HG03342 (cell line): ENCODE measurements around the gene BPHL.
"Not testable (repeated sequence)": the region's sequence is repeated elsewhere in the genome, so short reads cannot be mapped to it uniquely, and the experiment has no call there.

ENCODE experiments used
- ATAC-seq: cut with Tn5 transposase; IDR thresholded peaks from one replicate; pipeline ENCODE4 v1.9.1; 2021; ENCODE audit warnings: mild to moderate bottlenecking, moderate library complexity; ENCODE audit not compliant: unreplicated experiment

Gene BPHL

DNA sequence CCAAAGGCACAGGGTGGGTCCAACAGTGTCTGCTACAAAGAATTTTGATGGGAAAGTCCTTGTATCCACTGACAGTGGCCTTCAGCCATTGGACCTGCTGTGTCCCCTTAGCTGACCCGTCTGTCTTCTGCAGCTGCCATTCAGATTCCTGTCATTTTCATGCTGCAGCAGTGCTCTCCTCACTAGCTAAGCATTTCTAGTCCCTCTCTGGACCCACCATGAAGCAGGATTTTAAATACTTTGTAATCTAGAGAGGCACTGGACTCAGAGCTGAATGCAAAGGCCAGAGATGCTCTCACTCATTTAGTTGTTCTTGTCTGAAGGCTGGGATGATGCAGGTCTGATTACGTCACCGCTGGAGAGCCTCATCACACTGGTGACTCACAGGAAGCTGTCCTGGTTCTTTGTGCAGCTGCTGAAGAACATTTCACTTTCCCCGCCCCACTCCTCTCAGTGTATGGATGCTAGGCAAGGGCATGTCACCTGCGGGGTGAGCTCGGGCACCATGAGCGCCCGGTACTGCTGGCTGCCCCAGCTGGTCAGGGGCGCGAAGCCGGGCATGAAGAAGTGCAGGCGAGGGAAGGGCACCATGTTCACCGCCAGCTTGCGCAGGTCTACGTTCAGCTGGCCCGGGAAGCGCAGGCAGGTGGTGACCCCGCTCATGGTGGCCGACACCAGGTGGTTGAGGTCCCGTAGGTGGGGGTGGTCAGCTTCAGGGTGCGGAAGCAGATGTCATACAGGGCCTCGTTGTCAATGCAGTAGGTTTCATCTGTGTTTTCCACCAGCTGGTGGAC, 58.2 kb downstream of the BPHL start:
- no peak for ATAC-seq

DNA sequence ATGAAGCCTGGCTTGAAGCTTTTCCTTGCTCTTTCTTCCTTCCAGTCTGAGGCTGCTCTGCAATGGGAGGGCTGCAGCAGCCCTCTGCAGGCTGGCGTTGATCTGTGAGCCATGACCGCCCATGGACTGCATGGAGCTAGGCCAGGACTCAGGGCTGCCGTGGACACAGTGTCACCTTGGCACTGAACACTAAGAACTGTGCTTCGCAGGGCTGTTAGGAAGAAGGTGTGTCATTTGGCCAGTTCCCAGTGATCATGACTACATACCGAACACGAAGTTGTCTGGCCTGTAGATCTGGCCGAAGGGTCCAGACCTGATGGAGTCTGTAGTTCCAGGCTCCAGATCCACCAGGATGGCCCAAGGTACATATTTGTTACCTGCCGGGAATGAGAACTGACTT, 60.2 kb downstream of the BPHL start:
- ATAC-seq: not testable (repeated sequence)

DNA sequence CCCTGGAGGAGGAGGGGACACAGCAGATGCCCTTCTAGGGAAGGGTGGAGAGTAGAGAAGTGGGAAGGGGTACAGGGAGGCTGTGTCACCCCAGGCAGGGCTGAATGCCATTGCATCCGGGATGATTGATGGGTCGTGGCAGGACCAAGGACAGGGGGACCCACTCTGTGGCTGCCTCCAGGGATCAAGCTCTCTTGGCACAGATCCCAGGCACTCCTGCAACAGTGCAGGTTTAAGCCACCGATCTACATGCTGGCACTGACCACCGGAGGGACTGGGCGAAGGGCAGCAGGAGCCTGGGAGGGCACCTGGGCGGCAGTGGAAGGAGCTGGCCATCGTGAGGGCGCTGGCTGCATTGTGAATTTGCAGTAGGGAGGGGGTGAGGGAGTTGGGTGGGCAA, 61.4 kb downstream of the BPHL start:
- not testable (repeated sequence) for ATAC-seq

DNA sequence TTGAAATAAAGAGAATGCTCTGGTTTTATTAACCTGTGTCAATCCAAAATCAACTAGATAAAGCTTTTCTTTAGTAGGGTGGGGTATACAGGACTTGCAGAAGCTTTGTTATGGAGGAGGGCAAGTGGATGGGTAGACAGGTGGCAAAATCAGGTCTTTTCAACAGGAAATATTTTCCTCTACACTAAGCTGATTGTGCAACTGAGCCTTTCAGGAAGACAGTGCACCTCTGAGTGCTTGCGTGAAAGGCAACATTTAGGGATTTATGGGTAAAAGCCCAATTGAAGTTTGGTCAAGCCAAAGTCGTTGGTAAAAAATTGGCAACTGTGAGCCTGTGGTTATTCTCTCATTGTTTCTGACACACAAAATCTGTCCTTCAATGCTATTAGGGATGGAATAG, 62.6 kb downstream of the BPHL start:
- no peak for ATAC-seq

DNA sequence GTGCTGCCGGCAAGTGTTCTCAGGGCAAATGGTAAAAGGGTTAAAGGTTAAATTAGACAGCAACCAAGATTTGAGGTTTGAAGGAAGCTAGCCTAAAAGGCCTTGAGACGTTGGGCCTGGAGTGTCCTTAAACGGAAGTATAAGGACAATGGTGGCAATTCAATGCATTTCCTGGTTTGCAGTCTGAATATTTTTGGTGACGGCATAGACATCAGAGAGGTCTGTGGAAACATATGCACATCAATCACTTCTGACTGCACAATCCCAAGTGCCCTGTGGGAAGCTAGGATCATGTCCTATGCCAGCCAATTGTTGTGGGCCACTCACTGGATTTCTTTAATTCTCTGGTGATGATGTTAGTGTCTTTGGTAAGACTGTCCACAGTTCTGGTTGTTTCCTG, 64.6 kb downstream of the BPHL start:
- no peak for ATAC-seq

DNA sequence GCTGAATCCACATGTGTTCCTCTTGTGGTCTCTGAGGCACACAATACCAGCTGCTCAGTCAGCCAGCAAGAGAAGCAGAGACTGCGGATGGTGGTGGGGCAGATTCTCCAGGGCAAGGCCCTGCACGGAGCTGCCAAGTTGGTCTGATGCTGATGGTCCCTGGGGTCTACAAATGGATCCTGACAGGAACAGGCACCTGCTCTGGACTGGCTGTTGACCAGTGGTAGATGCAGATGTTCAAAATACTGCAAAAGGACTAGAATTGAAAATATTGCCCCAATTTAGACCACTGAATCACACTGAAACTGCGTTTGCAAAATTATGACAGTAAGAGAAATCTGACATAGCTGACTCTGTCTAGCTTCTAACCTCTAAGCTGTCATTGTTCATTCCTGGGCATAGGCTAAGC, 68.5 kb downstream of the BPHL start:
- no peak for ATAC-seq

DNA sequence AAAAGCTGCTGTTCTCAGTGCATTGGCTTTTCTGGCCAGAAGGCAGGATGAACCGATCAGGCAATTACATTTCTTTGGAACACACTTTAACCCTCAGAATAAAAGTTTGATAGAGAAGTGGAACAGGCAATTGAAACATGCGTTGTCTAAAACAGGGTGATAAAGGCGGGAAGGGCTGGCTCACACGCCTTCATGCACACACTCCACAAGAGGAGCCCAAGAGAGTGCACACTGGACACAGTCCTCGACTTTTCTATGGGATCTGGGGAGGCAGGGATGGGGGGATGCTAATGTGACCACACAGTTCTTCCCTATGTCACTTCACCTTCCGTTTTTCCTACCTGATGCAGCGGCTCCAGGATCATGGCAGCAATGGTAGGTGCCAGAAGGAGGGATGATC, 69.8 kb downstream of the BPHL start:
- no peak for ATAC-seq

DNA sequence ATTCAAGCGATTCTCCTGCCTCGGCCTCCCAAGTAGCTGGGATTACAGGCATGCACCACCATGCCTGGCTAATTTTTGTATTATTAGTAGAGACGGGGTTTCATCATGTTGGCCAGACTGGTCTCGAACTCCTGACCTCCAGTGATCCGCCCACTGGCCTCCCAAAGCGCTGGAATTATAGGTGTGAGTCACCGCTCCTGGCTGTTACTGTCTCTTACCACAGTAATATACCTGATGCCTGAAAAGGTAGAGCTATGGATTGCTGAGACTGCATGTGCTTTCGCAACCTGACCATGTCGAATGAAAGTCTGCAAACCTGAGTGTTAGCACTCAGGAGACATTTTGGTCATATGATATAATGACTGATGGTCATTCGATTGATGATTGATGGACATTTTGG, 70.7 kb downstream of the BPHL start:
- not testable (repeated sequence) for ATAC-seq

DNA sequence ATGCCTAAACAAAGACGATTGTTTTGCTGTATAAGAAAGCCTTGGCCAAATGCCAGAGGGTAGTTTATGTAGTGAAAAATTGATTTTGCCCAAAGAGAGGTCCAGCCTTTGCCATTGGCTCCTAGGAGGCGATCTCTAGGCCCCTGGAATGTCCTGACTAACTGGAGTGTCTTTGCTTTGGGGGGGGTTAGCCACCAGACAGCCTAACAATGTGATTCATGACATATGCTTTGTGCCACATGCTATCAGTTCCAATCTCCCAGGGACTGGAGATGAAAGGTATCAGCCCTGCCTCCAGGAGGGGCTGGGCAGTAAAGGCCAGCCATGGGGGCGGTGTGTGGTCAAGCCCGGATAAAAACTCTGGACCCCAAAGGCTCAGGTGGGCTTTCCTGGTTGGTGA, 71.5 kb downstream of the BPHL start:
- no peak for ATAC-seq

DNA sequence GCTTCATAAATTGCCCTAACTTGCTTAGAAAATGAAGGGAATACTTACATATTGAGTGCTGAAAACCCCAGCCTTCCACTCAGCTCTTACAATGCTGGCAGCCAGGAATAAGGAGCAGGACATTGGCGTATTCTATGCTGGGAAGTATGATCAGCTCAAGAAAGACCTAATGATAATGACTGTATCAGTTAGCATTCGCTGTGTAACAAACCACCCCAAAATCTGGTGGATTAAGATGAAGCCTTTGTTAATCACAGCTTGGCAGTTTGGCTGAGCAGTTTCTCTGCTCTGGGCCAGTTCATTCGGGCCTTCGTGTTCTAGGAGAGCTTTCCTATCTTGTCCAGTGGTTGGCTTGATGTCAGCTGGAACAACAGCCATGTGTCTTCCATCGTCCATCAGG, 72.3 kb downstream of the BPHL start:
- no peak for ATAC-seq

DNA sequence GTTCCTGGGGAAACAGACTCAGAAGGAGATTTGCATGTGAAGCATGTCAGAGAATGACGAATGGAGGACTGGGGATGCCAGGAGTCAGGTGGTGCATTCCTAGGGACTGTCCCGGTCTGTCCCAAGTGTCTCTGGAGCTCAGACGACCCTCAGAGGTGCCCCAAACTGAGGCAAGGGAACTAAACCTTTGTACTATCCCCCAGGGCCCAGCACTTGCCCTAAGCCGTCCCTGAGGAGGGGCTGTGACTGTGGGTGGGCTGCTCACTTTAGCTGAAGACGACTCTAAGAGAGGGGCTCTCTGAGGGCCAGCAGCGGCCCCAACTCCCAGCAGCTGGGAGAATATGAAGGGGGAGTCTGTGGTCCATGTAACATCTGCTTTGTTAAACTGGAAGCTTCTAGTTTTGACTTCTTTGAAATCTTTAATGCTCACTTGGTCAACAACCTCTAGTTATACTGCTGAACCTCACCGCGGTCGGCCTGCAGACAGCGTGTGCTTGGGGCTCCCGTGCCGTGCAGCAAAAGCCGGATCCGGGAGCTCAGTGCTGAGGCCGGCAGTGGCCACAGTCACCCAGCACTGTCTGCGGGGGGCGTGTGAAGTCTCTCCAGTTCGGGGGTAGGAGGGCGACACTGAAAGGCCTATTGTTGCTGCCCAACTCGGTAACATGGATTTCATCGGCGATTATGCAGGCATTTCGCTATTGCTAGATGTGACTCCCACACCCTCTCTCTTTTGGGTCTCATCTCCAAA, 74.8 kb downstream of the BPHL start:
- ATAC-seq: no peak

DNA sequence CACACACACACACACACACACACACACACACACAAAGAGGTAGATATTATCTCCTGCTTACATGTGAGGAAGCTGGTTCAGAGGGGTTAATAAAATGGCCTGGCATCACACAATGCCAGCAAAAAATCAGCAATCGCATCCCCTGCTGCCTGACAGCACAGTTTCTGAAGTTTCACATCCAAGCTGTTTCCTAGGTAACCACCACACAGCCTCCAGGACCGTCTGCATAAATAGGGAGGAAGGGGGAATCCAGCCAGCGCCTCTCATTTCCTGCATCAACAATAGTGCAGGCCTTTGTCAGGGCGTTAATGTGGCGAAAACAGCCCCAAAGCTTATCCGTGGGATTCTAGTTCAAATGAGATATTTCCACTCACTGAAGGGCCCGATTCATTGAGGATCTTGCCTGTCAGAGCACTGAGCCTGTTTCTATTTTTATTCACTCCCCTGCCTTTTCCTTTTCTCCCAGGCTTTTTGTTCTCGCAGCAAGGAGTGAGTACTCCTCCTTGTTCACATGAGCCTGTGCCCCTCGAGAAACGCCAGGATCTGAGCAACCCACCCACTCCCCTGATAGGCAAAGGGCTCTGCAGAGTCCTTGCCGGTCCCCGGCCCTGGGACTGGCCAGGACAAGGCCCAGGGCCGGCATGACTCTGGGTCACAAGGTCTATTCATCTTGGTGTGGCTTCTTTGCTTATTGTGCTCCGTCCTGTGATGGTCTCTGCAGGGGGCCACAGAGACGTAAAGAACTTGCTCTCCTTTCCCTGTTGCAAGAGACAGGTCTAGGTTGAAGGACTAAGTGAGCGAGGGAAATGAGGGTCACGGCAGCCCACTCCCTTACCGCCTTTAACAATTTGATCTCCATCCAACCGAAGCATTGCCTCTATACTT, 76.3 kb downstream of the BPHL start:
- no peak for ATAC-seq

DNA sequence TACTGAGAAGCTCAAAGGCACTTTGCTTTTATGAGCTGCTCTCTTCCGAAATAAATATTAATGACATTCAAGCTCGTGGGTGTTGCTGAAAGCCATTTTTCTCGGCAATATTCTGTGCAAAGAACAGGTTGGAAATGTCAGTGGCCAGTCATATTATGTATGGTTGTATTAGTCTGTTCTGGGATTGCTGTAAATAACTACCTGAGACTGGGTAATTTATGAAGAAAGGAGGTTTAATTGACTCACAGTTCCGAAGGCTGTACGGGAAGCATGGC, 76.8 kb downstream of the BPHL start:
- ATAC-seq: no peak

DNA sequence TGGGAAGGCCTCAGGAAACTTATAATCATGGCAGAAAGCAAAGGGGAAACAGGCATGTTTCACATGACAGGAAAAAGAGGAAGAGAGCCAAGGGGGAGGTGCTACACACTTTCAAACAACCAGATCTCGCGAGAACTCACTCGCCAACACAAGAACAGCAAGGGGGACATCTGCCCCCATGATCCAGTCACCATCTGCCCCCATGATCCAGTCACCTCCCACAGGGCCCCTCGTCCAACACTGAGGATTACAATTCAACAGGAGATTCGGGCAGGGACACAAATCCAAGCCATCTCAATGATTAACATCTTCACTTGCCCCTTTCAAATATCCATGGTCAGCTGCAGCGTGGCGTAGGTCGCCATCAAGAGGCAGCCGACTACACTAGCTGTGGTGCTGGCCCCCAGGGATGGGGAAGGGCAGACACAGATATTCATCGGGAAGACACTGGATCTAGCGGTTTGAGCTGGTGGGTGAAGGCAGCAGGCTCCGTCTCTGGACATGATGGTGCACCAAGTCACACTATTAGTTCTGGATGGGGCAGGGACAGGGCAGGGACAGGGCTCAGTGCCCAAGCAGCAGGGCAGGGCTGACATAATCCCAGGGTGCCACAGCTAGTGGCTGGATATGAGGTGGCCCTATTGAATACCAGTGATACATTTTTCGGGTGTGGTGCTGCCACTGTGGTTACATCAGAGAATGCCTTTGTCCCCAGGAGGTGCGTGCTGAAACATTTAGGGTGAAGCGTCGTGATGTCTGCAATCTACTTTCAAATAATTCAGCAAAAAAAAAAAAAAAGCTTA, 77.4 kb downstream of the BPHL start:
- no peak for ATAC-seq

DNA sequence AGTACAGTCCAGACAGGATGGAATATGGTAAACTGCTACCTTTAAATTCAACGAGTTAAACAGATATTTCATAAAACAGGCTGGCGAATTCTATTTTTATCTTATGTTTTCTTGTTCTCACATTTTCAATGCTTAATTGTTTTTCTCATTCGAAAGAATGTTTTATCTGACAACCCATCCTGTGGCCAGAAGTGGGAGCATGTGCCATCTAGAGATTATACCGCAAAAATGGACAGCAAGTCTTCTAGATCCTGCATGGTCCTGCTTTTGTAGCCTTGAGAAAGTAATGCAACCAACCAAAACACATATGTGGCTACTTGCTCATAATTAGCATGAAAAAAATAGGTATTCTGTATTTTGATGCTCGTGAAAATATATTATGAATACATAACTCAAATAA, 78.3 kb downstream of the BPHL start:
- ATAC-seq: no peak

DNA sequence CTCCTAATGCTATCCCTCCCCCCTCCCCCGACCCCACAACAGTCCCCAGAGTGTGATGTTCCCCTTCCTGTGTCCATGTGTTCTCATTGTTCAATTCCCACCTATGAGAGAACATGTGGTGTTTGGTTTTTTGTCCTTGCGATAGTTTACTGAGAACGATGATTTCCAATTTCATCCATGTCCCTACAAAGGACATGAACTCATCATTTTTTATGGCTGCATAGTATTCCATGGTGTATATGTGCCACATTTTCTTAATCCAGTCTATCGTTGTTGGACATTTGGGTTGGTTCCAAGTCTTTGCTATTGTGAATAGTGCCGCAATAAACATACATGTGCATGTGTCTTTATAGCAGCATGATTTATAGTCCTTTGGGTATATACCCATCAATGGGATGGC, 79.2 kb downstream of the BPHL start:
- ATAC-seq: not testable (repeated sequence)

DNA sequence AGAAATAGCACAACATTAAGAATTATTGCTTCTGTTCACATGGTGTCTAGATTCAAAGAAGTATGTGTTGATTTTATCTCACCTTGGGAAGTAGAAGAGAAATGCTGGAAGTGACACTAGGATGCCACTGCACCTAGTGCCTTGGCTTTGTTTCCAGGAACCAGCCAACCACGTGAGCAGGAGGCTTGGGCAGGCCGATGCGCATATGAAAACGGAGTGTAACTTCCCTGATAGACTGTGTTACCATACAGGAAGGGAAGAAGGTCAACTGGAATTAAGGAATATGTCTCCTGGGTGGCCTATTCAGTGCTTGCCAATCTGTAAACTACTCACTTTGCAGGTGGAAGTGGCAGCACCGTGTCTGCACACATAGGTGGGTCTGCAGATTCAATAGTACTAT, 80.9 kb downstream of the BPHL start:
- ATAC-seq: no peak

DNA sequence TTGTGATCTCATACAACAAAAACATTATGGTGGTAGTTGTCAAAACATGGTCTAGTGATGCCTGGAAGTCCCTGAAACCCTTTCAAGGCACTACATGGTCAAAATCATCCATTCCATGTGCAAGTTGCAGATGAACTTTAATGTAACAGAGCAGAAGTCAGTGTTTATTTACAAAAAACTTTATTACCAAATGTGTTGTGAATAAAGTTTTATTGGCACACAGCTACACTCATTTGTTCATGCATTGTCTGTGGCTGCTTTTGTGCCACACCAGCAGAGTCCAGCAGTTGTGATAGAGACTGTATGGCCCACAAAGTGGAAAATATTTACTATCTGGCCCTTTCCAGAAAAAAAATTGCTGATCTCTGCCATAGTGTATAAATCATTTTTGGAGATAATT, 82.2 kb downstream of the BPHL start:
- no peak for ATAC-seq

DNA sequence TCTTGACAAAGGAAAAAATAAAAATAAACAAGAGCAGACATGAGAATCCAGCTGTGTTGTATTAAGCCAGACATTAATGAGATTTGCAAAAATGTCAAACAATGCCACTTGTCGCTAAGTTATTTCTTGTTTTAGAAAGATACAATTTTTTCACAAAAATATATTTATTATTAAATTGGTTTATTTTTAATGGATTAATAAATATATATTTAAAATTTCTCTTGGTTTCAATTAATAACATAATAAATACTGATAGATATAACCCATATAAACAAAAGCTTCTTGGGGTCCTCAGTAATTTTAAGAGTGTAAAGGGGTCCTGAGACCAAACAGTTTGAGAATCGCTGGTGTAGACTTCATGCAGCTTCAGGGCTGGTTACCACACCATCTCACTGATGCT, 82.9 kb downstream of the BPHL start:
- no peak for ATAC-seq
